AG04449 (cell line): ENCODE results near the gene SARDH.
A peak's percentile ranks its signal among the peaks of the same experiment; 100 is the strongest.

Experiments
- CTCF ChIA-PET: fragments of 350-600 bp; formaldehyde crosslinking; extraction: SDS; loops from one replicate; lab custom pipeline; 2021; ENCODE audit warnings: antibody characterized with exemption; lab: Yijun Ruan, JAX
- POLR2A ChIA-PET: fragments of 400-600, 350-600 bp; formaldehyde crosslinking; extraction: SDS; loops from one replicate; lab custom pipeline; 2020; ENCODE audit warnings: antibody characterized with exemption, inconsistent platforms; lab: Yijun Ruan, JAX
- DNase-seq: peaks from one replicate; pipeline ENCODE4 v3.0.0-alpha.2; 2010; ENCODE audit warnings: low read depth, low spot score
- H3K4me3 ChIP-seq: 2 replicates; pipeline ENCODE4 v1.5.1; 2011; ENCODE audit warnings: low read depth, mild to moderate bottlenecking, control low read depth, low read length
- CTCF ChIP-seq: IDR thresholded peaks from one replicate; pipeline ENCODE4 v1.5.1; 2011; ENCODE audit warnings: mild to moderate bottlenecking, moderate library complexity, low read length, control low read depth, inconsistent platforms; ENCODE audit not compliant: insufficient read depth; ENCODE audit errors: missing control alignments

The SARDH gene

DNA sequence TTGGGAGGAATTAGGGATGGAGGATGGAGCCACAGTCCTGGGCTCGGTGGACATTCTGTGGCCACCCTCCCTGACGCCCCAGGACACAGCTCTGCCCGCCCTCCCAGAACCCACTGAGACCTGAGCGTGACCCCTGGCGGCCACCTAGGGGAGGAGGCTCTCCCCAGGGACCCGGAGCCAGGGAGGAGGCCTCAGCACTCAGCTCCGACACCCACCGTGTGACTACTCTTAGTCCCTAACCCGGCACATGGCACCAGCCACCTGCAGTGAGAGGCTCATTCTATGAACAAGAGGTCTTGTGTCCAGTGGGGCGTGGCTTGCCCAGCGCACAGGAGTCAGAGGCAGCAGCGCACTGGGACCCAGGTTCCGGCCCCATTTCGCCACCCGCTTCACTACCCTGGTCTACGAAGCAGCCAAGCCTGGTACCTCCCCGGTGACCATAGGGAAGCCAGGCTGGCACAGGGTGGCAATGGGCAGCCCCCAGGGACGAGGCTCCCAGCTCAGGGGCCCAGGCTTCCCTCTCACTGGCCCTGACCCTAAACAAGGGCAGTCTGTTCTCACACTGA is 10.2 kb downstream of the SARDH start:
- no peak for DNase-seq
- no peak overlapping the region for H3K4me3 ChIP-seq
- POLR2A ChIA-PET = interaction anchor here (0.5 kb wide), 1 partner anchor 44 kb away, joined by 3 read pairs; no protein-coding TSS in a partner anchor
- CTCF ChIA-PET = interaction anchor here (1.1 to 2.6 kb wide), 8 partner anchors 9 to 241 kb away, joined by 3 to 15 read pairs (median 6); partner anchors contain the start of genes ADAMTSL2 and SARDH
- no peak for TF ChIP-seq CTCF

- TF ChIP-seq CTCF = no peak
- ChIA-PET CTCF (interaction anchor here (0.7 to 2.6 kb wide), 10 partner anchors 10 to 703 kb away, joined by 3 to 15 read pairs (median 5); partner anchors contain the start of genes ADAMTSL2 and SARDH), POLR2A (interaction anchor here (0.5 kb wide), 1 partner anchor 43 kb away, joined by 3 read pairs; no protein-coding TSS in a partner anchor)
- no peak overlapping the region for H3K4me3 ChIP-seq
- no peak for DNase-seq
Observed at GRCh38 chr9:133727277-133727875, 10.8 kb downstream of the SARDH start.

DNA sequence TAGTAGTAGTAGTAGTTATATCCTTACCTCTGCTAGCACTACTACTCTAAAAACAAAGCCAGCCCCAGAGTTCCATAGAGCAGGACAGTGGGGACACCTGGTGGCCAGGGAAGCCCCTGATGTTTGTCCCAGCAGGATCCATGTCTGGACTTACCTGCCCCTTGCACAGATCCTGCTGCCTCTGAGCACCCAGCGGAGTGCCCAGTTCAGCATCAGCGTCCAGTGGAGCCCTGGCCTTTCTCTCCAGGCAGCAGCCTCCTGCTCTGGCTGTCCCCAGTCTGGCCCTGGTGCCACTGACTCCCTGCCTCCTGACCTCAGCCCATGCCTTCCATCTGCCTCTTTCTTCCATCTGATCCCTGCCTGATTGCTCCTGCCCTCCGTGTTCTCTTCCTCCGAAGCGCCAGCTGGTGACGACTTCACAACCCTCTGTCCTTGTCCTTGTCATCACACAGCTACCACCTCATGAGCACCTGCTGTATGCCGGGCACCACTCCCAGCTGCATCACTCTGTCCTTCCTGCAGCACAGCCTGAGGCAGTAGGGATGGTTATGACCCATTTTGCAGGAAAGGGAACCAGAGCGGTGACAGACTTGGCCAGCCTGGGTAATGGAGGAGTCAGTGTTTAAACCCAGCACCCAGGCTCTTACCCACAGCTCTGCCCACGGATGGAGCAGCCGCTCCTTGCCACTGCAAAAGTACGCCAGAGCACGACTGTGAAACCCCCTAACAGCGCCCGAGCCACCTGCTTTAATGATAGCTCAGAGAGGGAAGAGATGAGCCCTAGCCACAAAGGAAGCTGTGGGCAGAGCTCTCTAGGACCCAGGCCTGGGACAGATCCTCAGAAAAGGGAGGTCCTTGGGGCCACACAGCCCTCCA is 11.5 kb downstream of the SARDH start:
- POLR2A ChIA-PET = no interaction called here
- CTCF ChIA-PET = interaction anchor here (0.7 to 2.6 kb wide), 10 partner anchors 11 to 703 kb away, joined by 3 to 15 read pairs (median 5); partner anchors contain the start of genes ADAMTSL2 and SARDH
- no peak for DNase-seq
- TF ChIP-seq CTCF = peak; percentile 51
- no peak overlapping the region for H3K4me3 ChIP-seq

DNA sequence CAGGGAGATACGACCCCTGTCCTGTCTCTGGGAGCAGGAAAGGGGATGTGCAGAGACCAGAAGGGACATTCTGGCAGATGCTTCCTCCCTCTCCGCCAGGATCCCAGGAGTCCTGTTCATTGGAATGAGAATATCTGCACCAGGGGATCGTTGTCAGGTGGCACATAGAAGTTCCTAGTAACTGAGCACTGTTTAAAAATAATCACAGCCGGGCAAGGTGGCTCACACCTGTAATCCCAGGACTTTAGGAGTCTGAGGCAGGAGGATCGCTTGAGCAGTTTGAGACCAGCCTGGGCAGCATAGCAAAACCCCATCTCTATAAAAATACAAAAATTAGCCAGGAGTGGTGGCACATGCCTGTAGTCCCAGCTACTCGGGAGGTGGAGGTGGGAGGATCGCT is 12.3 kb downstream of the SARDH start:
- DNase-seq = no peak
- TF ChIP-seq CTCF = no peak
- POLR2A ChIA-PET = no interaction called here
- H3K4me3 ChIP-seq = no peak overlapping the region
- CTCF ChIA-PET = interaction anchor here (0.9 to 2.6 kb wide), 4 partner anchors 192 to 539 kb away, joined by 3 to 15 read pairs (median 5); no protein-coding TSS in a partner anchor

- POLR2A ChIA-PET = no interaction called here
- no peak overlapping the region for H3K4me3 ChIP-seq
- no peak for DNase-seq
- CTCF ChIA-PET = no interaction called here
- TF ChIP-seq CTCF = no peak
Observed at GRCh38 chr9:133718563-133719315, 19.4 kb downstream of the SARDH start.
